Measurements from ENCODE around the gene ZER1. TPM values are rescaled to one million over a fixed set of nuclear protein-coding genes. Genes with fewer than 3 reads are reported as not detected.

The ZER1 gene
- total and polyA plus RNA-seq, 2 of the 8 experiments (the other 6 are each of a cell fraction or from before 2014, with no cell fraction given): 20.5 to 26.6 TPM

- H3K9me3 ChIP-seq (ENCODE audit: insufficient read depth in 2 of 2, low read depth in 1 of 2, low read length in 1 of 2): no peaks in the 10 kb centered on the region; a peak in 1 of 4 replicates
- no peak overlapping the region for H4K8ac ChIP-seq (ENCODE audit: extremely low read depth, insufficient read depth, low read length)
- no peak overlapping the region for H2AFZ ChIP-seq (ENCODE audit: low read length)
- H3K4me1 ChIP-seq (replicated peaks in 1 of 4; ENCODE audit: control insufficient read depth in 3 of 4, insufficient read depth in 4 of 4, low read length in 3 of 4): peaks cover 6 to 15% (median 8%) of the 10 kb centered on the region in 4 experiments; a peak in 6 of 7 replicates
- no peaks in the 10 kb centered on the region for H3K27me3 ChIP-seq (replicated peaks in 1 of 4; ENCODE audit: control insufficient read depth in 3 of 4, extremely low read depth in 1 of 4, insufficient read depth in 3 of 4, low read length in 3 of 4)
- H3K14ac ChIP-seq (ENCODE audit: insufficient read length): no peak overlapping the region
- peak overlapping the region; percentile 90 to 100 for H3K4me2 ChIP-seq (ENCODE audit: insufficient read depth in 1 of 2, low read depth in 2 of 2, low read length in 2 of 2)
- H3K79me1 ChIP-seq (ENCODE audit: low read depth, low read length): peaks cover 8% of the 10 kb centered on the region; the same call in 1 of the 2 replicates
- peaks cover 40 to 74% of the 10 kb centered on the region in 2 experiments for H3K79me2 ChIP-seq (ENCODE audit: control insufficient read depth in 1 of 2, insufficient read depth in 2 of 2, low read length in 2 of 2)
- H2BK5ac ChIP-seq (ENCODE audit: low read depth, low read length): 0 out of 2 replicates have a peak overlapping the region, but pooled peaks have one; percentile 93
- H2BK15ac ChIP-seq (ENCODE audit: low read length): no peak overlapping the region
- no peak overlapping the region for H3K56ac ChIP-seq (replicated peaks; ENCODE audit: insufficient read length, low read depth, low read length)
- ChIA-PET CTCF (ENCODE audit: partially characterized antibody) (interaction anchor here (1.1 to 1.3 kb wide), 2 partner anchors 15 to 54 kb away, joined by 3 to 5 read pairs; partner anchors contain the start of gene PKN3), POLR2A (ENCODE audit: partially characterized antibody) (interaction anchor here (0.7 to 46.1 kb wide), 9 partner anchors 8 to 1511 kb away, joined by 3 to 1197 read pairs (median 47); partner anchors contain the start of genes DYNC2I2, PKN3, SET and ZDHHC12)
- H2BK20ac ChIP-seq (ENCODE audit: low read length): no peak overlapping the region
- no peak overlapping the region for H4K5ac ChIP-seq (ENCODE audit: insufficient read length, low read depth, low read length)
- no peak overlapping the region for H2BK12ac ChIP-seq (ENCODE audit: low read depth, low read length)
- H3K18ac ChIP-seq (ENCODE audit: extremely low read depth, low read length): no peak overlapping the region
- DNase-seq (ENCODE audit: low read depth in 1 of 2, low spot score in 2 of 2): no peak
- peaks cover 5 to 42% (median 12%) of the 10 kb centered on the region in 4 experiments for H3K36me3 ChIP-seq (ENCODE audit: control insufficient read depth in 2 of 4, insufficient read depth in 4 of 4, low read length in 3 of 4)
- peaks cover 24% of the 10 kb centered on the region for H3K23me2 ChIP-seq (ENCODE audit: low read depth, low read length)
- no peak overlapping the region for H3K27ac ChIP-seq (ENCODE audit: low read depth, low read length)
- peaks cover 31 to 33% of the 10 kb centered on the region in 2 experiments for H4K20me1 ChIP-seq (replicated peaks in 1 of 2; ENCODE audit: control insufficient read depth in 1 of 2, insufficient read depth in 2 of 2, low read length in 2 of 2)
- H3K9ac ChIP-seq (replicated peaks in 1 of 4; ENCODE audit: extremely low read depth in 1 of 4, low read depth in 3 of 4, low read length in 3 of 4): no peak overlapping the region
- no peak overlapping the region for H4K91ac ChIP-seq (replicated peaks; ENCODE audit: insufficient read length, low read length)
- H3K23ac ChIP-seq (ENCODE audit: insufficient read length): no peak overlapping the region
- 83% methylated on average over 4 of the region's 4 CpGs; no CpG with 5 or more reads in 1 of the 2 experiments for WGBS, 2 experiments (ENCODE audit: extremely low coverage in 1 of 2, insufficient coverage in 1 of 2, insufficient read length in 1 of 2, insufficient replicate concordance in 2 of 2, low coverage in 1 of 2, low lambda C conversion rate in 2 of 2, missing lambda C conversion rate in 1 of 2)
- H3K4me3 ChIP-seq (ENCODE audit: extremely low read depth in 1 of 4, insufficient read depth in 2 of 4, low read depth in 3 of 4, low read length in 4 of 4): peak overlapping the region; percentile 11 to 96 (median 56); a peak in 5 of 8 replicates
- FAIRE-seq: no peak
- H3K4ac ChIP-seq (replicated peaks; ENCODE audit: insufficient read length, low read depth, low read length): no peak overlapping the region
- H2BK120ac ChIP-seq (replicated peaks; ENCODE audit: low read depth, low read length): no peak overlapping the region
- H2AK5ac ChIP-seq (ENCODE audit: low read depth, low read length): no peak overlapping the region
- TF ChIP-seq EP300 (IDR thresholded peaks at IDR 0.05; ENCODE audit: borderline replicate concordance in 1 of 2, low read depth in 2 of 2, low read length in 2 of 2) (no peak), CREB1 (IDR thresholded peaks at IDR 0.05) (no peak), TCF12 (IDR thresholded peaks at IDR 0.05; ENCODE audit: low read depth, low read length) (no peak), RAD21 (IDR thresholded peaks at IDR 0.05 in 1 of 2, conservative IDR thresholded peaks at IDR 0.05 in 1 of 2; ENCODE audit: low read depth in 2 of 2, low read length in 2 of 2) (no peak), CBX8 (IDR thresholded peaks at IDR 0.05; ENCODE audit: borderline replicate concordance, low read depth, low read length) (no peak), E2F6 (IDR thresholded peaks at IDR 0.05) (no peak), FOSL1 (IDR thresholded peaks at IDR 0.05; ENCODE audit: insufficient read depth, low read depth, low read length) (no peak), NRF1 (IDR thresholded peaks at IDR 0.05; ENCODE audit: low read depth, low read length) (no peak), HDAC6 (IDR thresholded peaks at IDR 0.05; ENCODE audit: low read depth, low read length) (no peak), TBP (IDR thresholded peaks at IDR 0.05; ENCODE audit: low read depth, low read length) (no peak), CHD2 (IDR thresholded peaks at IDR 0.05; ENCODE audit: low read length) (no peak), RNF2 (IDR thresholded peaks at IDR 0.05; ENCODE audit: borderline replicate concordance, low read depth, low read length, missing control alignments, poor library complexity, severe bottlenecking) (no peak), SIRT6 (IDR thresholded peaks at IDR 0.05; ENCODE audit: low read length) (no peak)
Observed at GRCh38 chr9:128687453-128687852, 84.3 kb downstream of the ZER1 start.
